ENCODE data around the gene TMPRSS13. TPM values are rescaled to one million over a fixed set of nuclear protein-coding genes. Genes with fewer than 3 reads are reported as not detected.

TMPRSS13 gene
- total and polyA plus RNA-seq, 2 experiments from 2014 or later: not detected

DNA sequence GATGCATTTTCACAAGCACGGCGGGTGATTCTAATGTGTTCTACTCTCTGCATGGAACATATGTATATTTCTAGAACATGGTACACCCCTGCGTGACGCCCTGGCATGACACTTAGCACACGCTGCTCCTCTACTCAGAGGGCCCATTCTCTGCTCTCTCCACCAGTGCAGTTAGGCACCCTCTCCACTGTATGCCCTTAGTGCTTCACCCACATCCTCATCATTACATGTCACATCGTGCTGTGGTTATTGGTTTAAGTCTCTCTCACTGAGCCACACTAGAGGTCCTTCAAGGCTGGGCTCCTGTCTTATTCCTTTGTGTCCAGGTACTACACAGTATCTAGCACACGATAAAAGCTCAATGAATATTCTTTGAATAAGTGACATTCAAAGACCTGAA, 16.7 kb downstream of the TMPRSS13 start:
- Histone ChIP-seq H3F3A (ENCODE audit: insufficient read depth) (no peaks in the 10 kb centered on the region), H3K27ac (no peak overlapping the region), H3K9me2 (ENCODE audit: insufficient read depth) (no peaks in the 10 kb centered on the region), H3K4me3 (no peak overlapping the region), H3K9ac (no peak overlapping the region), H3K27me3 (replicated peaks; ENCODE audit: insufficient read depth) (peaks cover 6% of the 10 kb centered on the region; the same call in 1 of the 2 replicates), H4K20me1 (ENCODE audit: insufficient read depth) (no peaks in the 10 kb centered on the region), H3K9me3 (ENCODE audit: low read depth) (no peaks in the 10 kb centered on the region), H3K4me2 (ENCODE audit: unreplicated experiment) (no peak overlapping the region), H3K79me2 (ENCODE audit: insufficient read depth) (no peaks in the 10 kb centered on the region), H2AFZ (no peak overlapping the region), H3K36me3 (ENCODE audit: low read depth) (no peaks in the 10 kb centered on the region), H3K4me1 (ENCODE audit: insufficient read depth) (0 out of 2 replicates have a peak, but pooled peaks cover 2% of the 10 kb centered on the region)
- 66% methylated on average over 7 of the region's 7 CpGs for WGBS, 2 experiments (ENCODE audit: low coverage in 1 of 2, low lambda C conversion rate in 2 of 2, missing lambda C conversion rate in 2 of 2)
- TF ChIP-seq EZH2 (IDR thresholded peaks at IDR 0.05; ENCODE audit: insufficient read depth, poor library complexity, severe bottlenecking): no peak
- no peak for TF ChIP-seq EZH2phosphoT487 (IDR thresholded peaks at IDR 0.05; ENCODE audit: insufficient read depth, low read depth)
- DNase-seq: no peak
- in situ Hi-C loops (cut with MboI): no loop called here

DNA sequence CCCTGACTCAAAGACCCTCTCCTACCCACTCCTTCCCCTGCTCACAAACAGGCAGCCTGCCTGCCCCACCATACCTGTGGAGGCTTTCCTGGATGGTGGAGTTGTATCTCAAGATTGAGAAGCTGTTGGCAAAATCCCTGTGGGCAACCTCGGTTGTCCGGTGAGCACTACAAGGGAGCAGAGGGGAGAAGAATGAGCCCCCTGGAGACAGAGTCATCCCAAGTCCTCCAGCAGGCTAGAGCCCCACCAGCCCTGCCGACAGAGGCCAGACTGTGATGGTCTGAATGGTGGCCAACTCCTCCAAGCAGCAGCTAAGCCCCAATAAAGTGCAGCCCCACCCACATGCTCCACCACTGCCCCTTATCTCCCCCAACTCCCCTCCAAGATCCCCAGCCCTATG, 17.5 kb downstream of the TMPRSS13 start:
- Histone ChIP-seq H3K4me3 (no peak overlapping the region), H3K9me2 (ENCODE audit: insufficient read depth) (no peaks in the 10 kb centered on the region), H3K27ac (no peak overlapping the region), H3F3A (ENCODE audit: insufficient read depth) (peaks cover under 1% of the 10 kb centered on the region; the same call in 1 of the 2 replicates), H3K27me3 (replicated peaks; ENCODE audit: insufficient read depth) (peaks cover 6% of the 10 kb centered on the region; the same call in 1 of the 2 replicates), H4K20me1 (ENCODE audit: insufficient read depth) (no peaks in the 10 kb centered on the region), H3K9ac (no peak overlapping the region), H3K9me3 (ENCODE audit: low read depth) (no peaks in the 10 kb centered on the region), H3K4me1 (ENCODE audit: insufficient read depth) (0 out of 2 replicates have a peak, but pooled peaks cover 4% of the 10 kb centered on the region), H2AFZ (no peak overlapping the region), H3K79me2 (ENCODE audit: insufficient read depth) (no peaks in the 10 kb centered on the region), H3K4me2 (ENCODE audit: unreplicated experiment) (no peak overlapping the region), H3K36me3 (ENCODE audit: low read depth) (no peaks in the 10 kb centered on the region)
- TF ChIP-seq EZH2 (IDR thresholded peaks at IDR 0.05; ENCODE audit: insufficient read depth, poor library complexity, severe bottlenecking): no peak
- TF ChIP-seq EZH2phosphoT487 (IDR thresholded peaks at IDR 0.05; ENCODE audit: insufficient read depth, low read depth): no peak
- 58 to 59% methylated on average over 3 of the region's 3 CpGs for WGBS, 2 experiments (ENCODE audit: low coverage in 1 of 2, low lambda C conversion rate in 2 of 2, missing lambda C conversion rate in 2 of 2)
- in situ Hi-C loops (cut with MboI): no loop called here
- DNase-seq: no peak

DNA sequence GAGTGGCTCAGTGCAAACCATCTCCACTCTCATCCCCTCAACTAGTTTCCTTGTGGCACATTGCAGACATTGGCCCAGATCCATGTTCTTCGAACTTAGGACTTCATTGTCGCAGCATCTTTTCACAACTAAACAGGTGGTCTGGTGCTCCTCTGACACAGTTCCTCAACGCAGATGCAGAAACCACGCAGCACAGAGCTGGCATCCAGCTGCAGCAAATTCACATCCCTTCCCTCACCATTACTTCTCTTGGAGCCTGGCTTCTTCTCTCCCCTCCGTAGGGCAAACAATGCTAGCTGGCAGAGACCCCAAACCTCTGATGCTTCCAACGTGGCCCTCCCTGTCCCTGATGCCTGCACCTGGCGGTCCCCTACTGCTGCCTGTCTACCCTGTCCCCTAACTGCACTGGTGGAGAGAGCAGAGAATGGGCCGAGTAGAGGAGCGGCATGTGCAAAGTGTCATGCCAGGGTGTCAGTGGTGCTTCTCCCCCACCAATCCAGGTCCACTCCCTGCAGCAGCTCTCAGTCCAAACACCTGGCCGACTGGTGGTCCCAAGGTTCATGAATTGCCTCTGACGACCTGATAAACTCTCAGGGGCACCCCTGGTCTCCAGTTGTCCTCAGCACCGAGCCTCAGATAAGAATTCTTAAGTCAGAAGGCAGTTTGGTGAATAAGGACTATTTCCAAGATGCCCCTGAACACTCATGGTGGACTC, 18.1 kb downstream of the TMPRSS13 start:
- Histone ChIP-seq H3K36me3 (ENCODE audit: low read depth) (no peaks in the 10 kb centered on the region), H3K27me3 (replicated peaks; ENCODE audit: insufficient read depth) (peaks cover 6% of the 10 kb centered on the region; the same call in 1 of the 2 replicates), H3K9ac (no peak overlapping the region), H3F3A (ENCODE audit: insufficient read depth) (peaks cover 6% of the 10 kb centered on the region; the same call in 1 of the 2 replicates), H3K4me2 (ENCODE audit: unreplicated experiment) (no peak overlapping the region), H4K20me1 (ENCODE audit: insufficient read depth) (no peaks in the 10 kb centered on the region), H3K79me2 (ENCODE audit: insufficient read depth) (no peaks in the 10 kb centered on the region), H3K27ac (no peak overlapping the region), H3K9me2 (ENCODE audit: insufficient read depth) (no peaks in the 10 kb centered on the region), H3K9me3 (ENCODE audit: low read depth) (no peaks in the 10 kb centered on the region), H2AFZ (no peak overlapping the region), H3K4me3 (no peak overlapping the region), H3K4me1 (ENCODE audit: insufficient read depth) (0 out of 2 replicates have a peak, but pooled peaks cover 4% of the 10 kb centered on the region)
- in situ Hi-C loops (cut with MboI): no loop called here
- no peak for DNase-seq
- WGBS, 2 experiments (ENCODE audit: low coverage in 1 of 2, low lambda C conversion rate in 2 of 2, missing lambda C conversion rate in 2 of 2): 38 to 39% methylated on average over 12 of the region's 12 CpGs
- TF ChIP-seq EZH2phosphoT487 (IDR thresholded peaks at IDR 0.05; ENCODE audit: insufficient read depth, low read depth) (no peak), EZH2 (IDR thresholded peaks at IDR 0.05; ENCODE audit: insufficient read depth, poor library complexity, severe bottlenecking) (no peak)

DNA sequence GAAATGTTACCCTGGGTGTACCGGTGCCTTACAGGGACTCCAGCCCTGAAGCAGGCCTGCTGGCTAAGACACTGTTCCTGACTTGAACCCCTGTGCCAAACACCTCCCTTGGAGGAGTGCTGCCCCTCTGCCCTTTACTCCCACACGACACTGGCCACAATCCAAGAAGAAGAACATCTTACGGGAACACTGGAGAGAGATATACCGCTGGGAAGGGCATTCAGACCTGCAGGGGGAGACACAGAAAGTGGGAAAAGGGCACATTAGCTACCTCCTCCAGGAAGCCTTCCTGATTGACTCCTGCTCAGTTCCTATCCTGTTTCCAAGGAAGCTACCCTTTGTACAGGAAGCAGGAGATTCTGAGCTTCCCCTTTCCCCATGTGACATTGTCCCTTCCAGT, 18.7 kb downstream of the TMPRSS13 start:
- Histone ChIP-seq H3F3A (ENCODE audit: insufficient read depth) (peaks cover 6% of the 10 kb centered on the region; the same call in 1 of the 2 replicates), H3K27ac (no peak overlapping the region), H3K4me2 (ENCODE audit: unreplicated experiment) (no peak overlapping the region), H3K36me3 (ENCODE audit: low read depth) (no peaks in the 10 kb centered on the region), H2AFZ (no peak overlapping the region), H3K9me2 (ENCODE audit: insufficient read depth) (no peaks in the 10 kb centered on the region), H3K4me3 (no peak overlapping the region), H3K27me3 (replicated peaks; ENCODE audit: insufficient read depth) (peaks cover 6% of the 10 kb centered on the region; the same call in 1 of the 2 replicates), H3K79me2 (ENCODE audit: insufficient read depth) (no peaks in the 10 kb centered on the region), H4K20me1 (ENCODE audit: insufficient read depth) (no peaks in the 10 kb centered on the region), H3K9me3 (ENCODE audit: low read depth) (no peaks in the 10 kb centered on the region), H3K9ac (no peak overlapping the region), H3K4me1 (ENCODE audit: insufficient read depth) (0 out of 2 replicates have a peak, but pooled peaks cover 4% of the 10 kb centered on the region)
- 41 to 48% methylated on average over 4 of the region's 4 CpGs for WGBS, 2 experiments (ENCODE audit: low coverage in 1 of 2, low lambda C conversion rate in 2 of 2, missing lambda C conversion rate in 2 of 2)
- TF ChIP-seq EZH2phosphoT487 (IDR thresholded peaks at IDR 0.05; ENCODE audit: insufficient read depth, low read depth): no peak
- no peak for TF ChIP-seq EZH2 (IDR thresholded peaks at IDR 0.05; ENCODE audit: insufficient read depth, poor library complexity, severe bottlenecking)
- DNase-seq: no peak
- in situ Hi-C loops (cut with MboI): no loop called here
